OCI-LY3 (cell line): ENCODE results near the gene LRP2.

ENCODE experiments used
- EZH2phosphoT487 ChIP-seq: fragments of 200-600 bp; shearing (Covaris generic); IDR thresholded peaks from 2 replicates; pipeline ENCODE4 v1.6.1; 2018; ENCODE audit warnings: antibody characterized with exemption, mixed run types, low read depth
- TF ChIP-seq, protein P1 (sequence below): fragments of 200-600, 300-600 bp; sonication (generic); IDR thresholded peaks from 2 replicates; pipeline ENCODE4 v1.5.1; 2014; ENCODE audit warnings: antibody characterized with exemption, low read length, low read depth

DNA sequence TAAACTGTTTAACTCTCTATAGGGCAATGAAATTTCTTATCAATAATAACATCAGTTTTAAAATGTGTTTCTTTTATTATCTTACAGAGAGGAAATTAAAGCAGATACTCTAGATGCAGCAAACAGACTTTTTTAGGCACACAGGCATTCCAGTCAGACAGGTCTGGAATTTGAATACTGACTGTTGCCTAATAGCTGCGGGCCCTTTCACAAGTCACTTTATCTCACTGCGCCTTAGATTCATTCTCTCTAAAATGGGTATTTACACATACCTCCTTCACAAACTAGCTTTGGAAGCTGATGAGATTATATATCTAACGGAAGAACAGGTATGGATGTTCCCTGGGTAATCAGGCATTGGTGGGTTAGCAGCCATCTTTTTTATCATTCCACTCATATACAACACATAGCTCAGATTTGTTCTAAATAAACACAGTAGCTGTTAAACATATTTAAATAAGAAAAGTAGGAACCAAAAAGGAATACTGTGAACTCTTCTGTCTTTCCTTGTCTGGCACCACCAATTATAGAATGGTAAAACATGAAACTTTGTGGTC, 104.2 kb downstream of the LRP2 start:
- TF ChIP-seq, protein P1, sequence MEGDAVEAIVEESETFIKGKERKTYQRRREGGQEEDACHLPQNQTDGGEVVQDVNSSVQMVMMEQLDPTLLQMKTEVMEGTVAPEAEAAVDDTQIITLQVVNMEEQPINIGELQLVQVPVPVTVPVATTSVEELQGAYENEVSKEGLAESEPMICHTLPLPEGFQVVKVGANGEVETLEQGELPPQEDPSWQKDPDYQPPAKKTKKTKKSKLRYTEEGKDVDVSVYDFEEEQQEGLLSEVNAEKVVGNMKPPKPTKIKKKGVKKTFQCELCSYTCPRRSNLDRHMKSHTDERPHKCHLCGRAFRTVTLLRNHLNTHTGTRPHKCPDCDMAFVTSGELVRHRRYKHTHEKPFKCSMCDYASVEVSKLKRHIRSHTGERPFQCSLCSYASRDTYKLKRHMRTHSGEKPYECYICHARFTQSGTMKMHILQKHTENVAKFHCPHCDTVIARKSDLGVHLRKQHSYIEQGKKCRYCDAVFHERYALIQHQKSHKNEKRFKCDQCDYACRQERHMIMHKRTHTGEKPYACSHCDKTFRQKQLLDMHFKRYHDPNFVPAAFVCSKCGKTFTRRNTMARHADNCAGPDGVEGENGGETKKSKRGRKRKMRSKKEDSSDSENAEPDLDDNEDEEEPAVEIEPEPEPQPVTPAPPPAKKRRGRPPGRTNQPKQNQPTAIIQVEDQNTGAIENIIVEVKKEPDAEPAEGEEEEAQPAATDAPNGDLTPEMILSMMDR: no peak
- no peak for TF ChIP-seq EZH2phosphoT487
